Neural cell (in vitro differentiated cells): ENCODE data around the gene ZBTB44.

Experiments
- CTCF ChIP-seq: fragments of 450-650 bp; IDR thresholded peaks from 2 replicates; pipeline ENCODE4 v1.5.1; 2014; ENCODE audit warnings: antibody characterized with exemption, mild to moderate bottlenecking, moderate library complexity; ENCODE audit not compliant: poor library complexity, severe bottlenecking
- EZH2 ChIP-seq: fragments of 200-600, 300-800 bp; shearing (Covaris generic), sonication (generic); IDR thresholded peaks from 2 replicates; pipeline ENCODE4 v1.6.1; 2014; ENCODE audit warnings: antibody characterized with exemption, low read length, borderline replicate concordance, mild to moderate bottlenecking; ENCODE audit not compliant: insufficient read depth, poor library complexity, severe bottlenecking

GRCh38 chr11:130211144-130211543, 103.6 kb downstream of the ZBTB44 start:
- TF ChIP-seq CTCF (no peak), EZH2 (no peak)
